HCT116 (cell line): ENCODE measurements around the gene SYCE1L. TPM values are rescaled to one million over a fixed set of nuclear protein-coding genes. Genes with fewer than 3 reads are reported as not detected.

ENCODE experiments used
- ATAC-seq: fragments of 200-7000 bp; cut with Tn5 transposase; 2 replicates; pipeline ENCODE4 v1.9.1; 2020; ENCODE audit warnings: mild to moderate bottlenecking, moderate library complexity
- BruUV-seq: library from RNA; stranded (reverse); fragments of 400-500 nt; replicated peaks from 2 replicates; lab custom pipeline; 2021; lab: Mats Ljungman, UMichigan
- CTCF ChIA-PET: fragments of 300-600 bp; sonication (Branson Sonifier 250); formaldehyde crosslinking; loops from one replicate; lab custom pipeline; 2021; ENCODE audit warnings: antibody characterized with exemption; lab: Charles Lee
- POLR2A ChIA-PET: fragments of 300-600, 350-600 bp; sonication (Branson Sonifier 250); formaldehyde crosslinking; loops from one replicate; lab custom pipeline; 2021; ENCODE audit warnings: antibody characterized with exemption; lab: Charles Lee
- RAD21 ChIA-PET, 2 experiments: fragments of 300-600 bp; sonication (Branson Sonifier 250); formaldehyde crosslinking; loops; one replicate each; lab custom pipeline; 2023; ENCODE audit warnings: low total read pairs in 2 of 2; ENCODE audit not compliant: uncharacterized antibody in 2 of 2, unreplicated experiment in 2 of 2, low non-redundant PET in 1 of 2; lab: Charles Lee
- DNase-seq: peaks from one replicate; pipeline ENCODE4 v3.0.0-alpha.2; 2010; ENCODE audit warnings: low read depth, low spot score
- H2AFZ ChIP-seq: fragments of 200-600 bp; shearing (Covaris generic), sonication (generic); 2 replicates; pipeline ENCODE4 v1.6.1; 2017; ENCODE audit warnings: low read depth, mixed run types, mixed read lengths, antibody characterized with exemption, low read length; ENCODE audit not compliant: poor library complexity, severe bottlenecking
- H3K27ac ChIP-seq: 2 replicates; pipeline ENCODE4 v1.5.1; 2012; ENCODE audit warnings: low read depth, low read length
- H3K27me3 ChIP-seq: fragments of 200-600 bp; sonication (generic); 2 replicates; pipeline ENCODE4 v1.6.1; 2016; ENCODE audit warnings: mixed run types, low read length, mixed read lengths; ENCODE audit not compliant: insufficient read depth
- H3K36me3 ChIP-seq, 2 experiments: fragments of 200-500 bp in 1 of 2; fragments of 200-600 bp in 1 of 2; sonication (Bioruptor generic) in 1 of 2; sonication (generic) in 1 of 2; 2 replicates each; pipeline versions ENCODE4 v1.5.1 to v1.6.1; 2014 to 2016; ENCODE audit warnings: low read length in 2 of 2, inconsistent platforms in 1 of 2, mixed read lengths in 1 of 2, mixed run types in 1 of 2; ENCODE audit not compliant: insufficient read depth in 2 of 2, control insufficient read depth in 1 of 2
- H3K4me1 ChIP-seq, 2 experiments: fragments of 200-600 bp in 1 of 2; sonication (generic) in 1 of 2; 2 replicates each; pipeline versions ENCODE4 v1.5.1 to v1.6.1; 2012 to 2017; ENCODE audit warnings: low read length in 2 of 2, inconsistent platforms in 1 of 2, mild to moderate bottlenecking in 1 of 2, mixed read lengths in 1 of 2, mixed run types in 1 of 2, moderate library complexity in 1 of 2; ENCODE audit not compliant: insufficient read depth in 2 of 2, control insufficient read depth in 1 of 2
- H3K4me2 ChIP-seq: fragments of 200-600 bp; sonication (generic); 2 replicates; pipeline ENCODE4 v1.6.1; 2017; ENCODE audit warnings: mixed run types, low read length, mixed read lengths
- H3K4me3 ChIP-seq, 2 experiments: fragments of 200-600 bp in 1 of 2; sonication (generic) in 1 of 2; replicated peaks in 1 of 2; 2 replicates each; pipeline ENCODE4 v1.5.1; 2011 to 2016; ENCODE audit warnings: low read length in 2 of 2, control low read depth in 1 of 2, low read depth in 1 of 2, mild to moderate bottlenecking in 1 of 2, mixed read lengths in 1 of 2, mixed run types in 1 of 2
- H3K79me2 ChIP-seq: fragments of 200-600 bp; sonication (generic); 2 replicates; pipeline ENCODE4 v1.6.1; 2017; ENCODE audit warnings: mild to moderate bottlenecking, mixed run types, low read length, moderate library complexity, mixed read lengths; ENCODE audit not compliant: insufficient read depth
- H3K9ac ChIP-seq: fragments of 200-600 bp; sonication (generic); 2 replicates; pipeline ENCODE4 v1.6.1; 2016; ENCODE audit warnings: low read length, mixed read lengths
- H3K9me2 ChIP-seq: fragments of 200-600 bp; sonication (generic), shearing (Covaris generic); 2 replicates; pipeline ENCODE4 v1.6.1; 2017; ENCODE audit warnings: mixed run types, mild to moderate bottlenecking, moderate library complexity; ENCODE audit not compliant: insufficient read depth
- H3K9me3 ChIP-seq, 2 experiments: fragments of 200-500 bp in 1 of 2; fragments of 200-600 bp in 1 of 2; sonication (Bioruptor generic) in 1 of 2; sonication (generic) in 1 of 2; 2 replicates each; pipeline ENCODE4 v1.6.1; 2014 to 2017; ENCODE audit warnings: low read length in 2 of 2, mixed read lengths in 2 of 2, inconsistent platforms in 1 of 2, low read depth in 1 of 2, mild to moderate bottlenecking in 1 of 2, mixed run types in 1 of 2, moderate library complexity in 1 of 2; ENCODE audit not compliant: control insufficient read depth in 1 of 2, insufficient read depth in 1 of 2
- H4K20me1 ChIP-seq: fragments of 200-600 bp; sonication (generic), shearing (Covaris generic); 2 replicates; pipeline ENCODE4 v1.6.1; 2017; ENCODE audit warnings: mixed run types, mild to moderate bottlenecking, moderate library complexity; ENCODE audit not compliant: insufficient read depth
- CEBPB ChIP-seq: IDR thresholded peaks from 2 replicates; pipeline ENCODE4 v1.6.1; 2012; ENCODE audit warnings: low read depth
- EZH2phosphoT487 ChIP-seq: fragments of 200-600 bp; IDR thresholded peaks from 2 replicates; pipeline ENCODE4 v1.6.1; 2018; ENCODE audit warnings: antibody characterized with exemption, borderline replicate concordance
- SIN3A ChIP-seq: IDR thresholded peaks from 2 replicates; pipeline ENCODE4 v1.6.1; 2012; ENCODE audit warnings: low read depth
- TCF7L2 ChIP-seq: IDR thresholded peaks from 2 replicates; pipeline ENCODE4 v1.7.0; 2011; ENCODE audit warnings: borderline replicate concordance, inconsistent platforms; ENCODE audit not compliant: insufficient read depth, insufficient read length; ENCODE audit errors: extremely low read depth
- ZFX ChIP-seq: fragments of 450-650 bp; IDR thresholded peaks from 2 replicates; pipeline ENCODE4 v1.6.1; 2017
- intact Hi-C: fragments of 100-400 bp; cut with micrococcal nuclease; formaldehyde crosslinking; loops from 2 replicates; pipeline ENCODE4 v1.10.0; 2022
- total RNA-seq: library from RNA; stranded (reverse); gene quantifications from one replicate; pipeline ENCODE4 v1.2.1, GENCODE V29; 2021; ENCODE audit not compliant: unreplicated experiment
- TF ChIP-seq, protein P1 (sequence below): IDR thresholded peaks from 2 replicates; pipeline ENCODE4 v1.6.1; 2011; ENCODE audit warnings: mild to moderate bottlenecking, low read length, moderate library complexity; ENCODE audit not compliant: insufficient replicate concordance; ENCODE audit errors: extremely low read depth
- TF ChIP-seq, protein P2 (sequence below): IDR thresholded peaks from 2 replicates; pipeline ENCODE4 v1.6.1; 2012; ENCODE audit warnings: low read depth

The SYCE1L gene
- total RNA-seq, 1 experiment from 2014 or later = 25.7 TPM

DNA sequence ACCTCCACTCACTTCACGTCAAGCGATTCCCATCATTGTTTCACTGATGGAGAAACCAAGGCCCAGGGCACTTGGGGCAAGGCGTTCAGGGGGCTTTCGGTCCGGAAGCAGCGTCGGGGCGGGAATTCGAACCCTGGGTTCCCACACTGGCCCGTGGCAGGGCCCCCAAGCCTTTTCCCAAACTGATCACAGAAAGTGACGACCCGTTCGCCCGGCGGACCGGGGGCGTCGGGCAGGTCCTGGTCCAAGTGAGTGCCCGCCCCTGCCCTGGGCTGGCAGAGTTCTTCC is 9.1 kb upstream of the SYCE1L start:
- Histone ChIP-seq H3K4me1 (peaks cover 4 to 13% of the 10 kb centered on the region in 2 experiments; a peak in 3 of 4 replicates), H2AFZ (peak overlapping the region; percentile 80), H3K4me2 (peak overlapping the region; percentile 88), H3K27me3 (no peaks in the 10 kb centered on the region), H3K36me3 (no peaks in the 10 kb centered on the region; a peak in 2 of 4 replicates), H3K9ac (peak overlapping the region; percentile 83), H3K9me3 (no peaks in the 10 kb centered on the region), H3K79me2 (peaks cover 25% of the 10 kb centered on the region), H4K20me1 (no peaks in the 10 kb centered on the region), H3K4me3 (peak overlapping the region; percentile 86 to 97), H3K9me2 (0 out of 2 replicates have a peak, but pooled peaks cover 4% of the 10 kb centered on the region), H3K27ac (peak overlapping the region; percentile 95)
- RAD21 ChIA-PET = no interaction called here
- POLR2A ChIA-PET = no interaction called here
- TSS peak; percentile 89 for BruUV-seq
- CTCF ChIA-PET = interaction anchor here (1.2 to 1.6 kb wide), 2 partner anchors 18 to 33 kb away, joined by 5 to 6 read pairs; no protein-coding TSS in a partner anchor
- no peak for DNase-seq
- intact Hi-C loops = loop anchor here (2.0 kb wide), 1 partner anchor 23 kb away; no protein-coding TSS in a partner anchor
- ATAC-seq = no peak
- TF ChIP-seq, protein P1, sequence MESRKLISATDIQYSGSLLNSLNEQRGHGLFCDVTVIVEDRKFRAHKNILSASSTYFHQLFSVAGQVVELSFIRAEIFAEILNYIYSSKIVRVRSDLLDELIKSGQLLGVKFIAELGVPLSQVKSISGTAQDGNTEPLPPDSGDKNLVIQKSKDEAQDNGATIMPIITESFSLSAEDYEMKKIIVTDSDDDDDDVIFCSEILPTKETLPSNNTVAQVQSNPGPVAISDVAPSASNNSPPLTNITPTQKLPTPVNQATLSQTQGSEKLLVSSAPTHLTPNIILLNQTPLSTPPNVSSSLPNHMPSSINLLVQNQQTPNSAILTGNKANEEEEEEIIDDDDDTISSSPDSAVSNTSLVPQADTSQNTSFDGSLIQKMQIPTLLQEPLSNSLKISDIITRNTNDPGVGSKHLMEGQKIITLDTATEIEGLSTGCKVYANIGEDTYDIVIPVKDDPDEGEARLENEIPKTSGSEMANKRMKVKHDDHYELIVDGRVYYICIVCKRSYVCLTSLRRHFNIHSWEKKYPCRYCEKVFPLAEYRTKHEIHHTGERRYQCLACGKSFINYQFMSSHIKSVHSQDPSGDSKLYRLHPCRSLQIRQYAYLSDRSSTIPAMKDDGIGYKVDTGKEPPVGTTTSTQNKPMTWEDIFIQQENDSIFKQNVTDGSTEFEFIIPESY = no peak
- no peak for TF ChIP-seq TCF7L2
- no peak for TF ChIP-seq EZH2phosphoT487
- no peak for TF ChIP-seq ZFX
- no peak for TF ChIP-seq CEBPB
- TF ChIP-seq SIN3A = no peak
- TF ChIP-seq, protein P2, sequence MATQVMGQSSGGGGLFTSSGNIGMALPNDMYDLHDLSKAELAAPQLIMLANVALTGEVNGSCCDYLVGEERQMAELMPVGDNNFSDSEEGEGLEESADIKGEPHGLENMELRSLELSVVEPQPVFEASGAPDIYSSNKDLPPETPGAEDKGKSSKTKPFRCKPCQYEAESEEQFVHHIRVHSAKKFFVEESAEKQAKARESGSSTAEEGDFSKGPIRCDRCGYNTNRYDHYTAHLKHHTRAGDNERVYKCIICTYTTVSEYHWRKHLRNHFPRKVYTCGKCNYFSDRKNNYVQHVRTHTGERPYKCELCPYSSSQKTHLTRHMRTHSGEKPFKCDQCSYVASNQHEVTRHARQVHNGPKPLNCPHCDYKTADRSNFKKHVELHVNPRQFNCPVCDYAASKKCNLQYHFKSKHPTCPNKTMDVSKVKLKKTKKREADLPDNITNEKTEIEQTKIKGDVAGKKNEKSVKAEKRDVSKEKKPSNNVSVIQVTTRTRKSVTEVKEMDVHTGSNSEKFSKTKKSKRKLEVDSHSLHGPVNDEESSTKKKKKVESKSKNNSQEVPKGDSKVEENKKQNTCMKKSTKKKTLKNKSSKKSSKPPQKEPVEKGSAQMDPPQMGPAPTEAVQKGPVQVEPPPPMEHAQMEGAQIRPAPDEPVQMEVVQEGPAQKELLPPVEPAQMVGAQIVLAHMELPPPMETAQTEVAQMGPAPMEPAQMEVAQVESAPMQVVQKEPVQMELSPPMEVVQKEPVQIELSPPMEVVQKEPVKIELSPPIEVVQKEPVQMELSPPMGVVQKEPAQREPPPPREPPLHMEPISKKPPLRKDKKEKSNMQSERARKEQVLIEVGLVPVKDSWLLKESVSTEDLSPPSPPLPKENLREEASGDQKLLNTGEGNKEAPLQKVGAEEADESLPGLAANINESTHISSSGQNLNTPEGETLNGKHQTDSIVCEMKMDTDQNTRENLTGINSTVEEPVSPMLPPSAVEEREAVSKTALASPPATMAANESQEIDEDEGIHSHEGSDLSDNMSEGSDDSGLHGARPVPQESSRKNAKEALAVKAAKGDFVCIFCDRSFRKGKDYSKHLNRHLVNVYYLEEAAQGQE = no peak
